HG03159 (cell line): ENCODE results near the gene CNOT1.
"Not testable (repeated sequence)": the region's sequence is repeated elsewhere in the genome, so short reads cannot be mapped to it uniquely, and the experiment has no call there.

Experiments
- ATAC-seq: cut with Tn5 transposase; IDR thresholded peaks from one replicate; pipeline ENCODE4 v1.9.1; 2021; ENCODE audit warnings: mild to moderate bottlenecking, moderate library complexity; ENCODE audit not compliant: unreplicated experiment

Gene CNOT1

DNA sequence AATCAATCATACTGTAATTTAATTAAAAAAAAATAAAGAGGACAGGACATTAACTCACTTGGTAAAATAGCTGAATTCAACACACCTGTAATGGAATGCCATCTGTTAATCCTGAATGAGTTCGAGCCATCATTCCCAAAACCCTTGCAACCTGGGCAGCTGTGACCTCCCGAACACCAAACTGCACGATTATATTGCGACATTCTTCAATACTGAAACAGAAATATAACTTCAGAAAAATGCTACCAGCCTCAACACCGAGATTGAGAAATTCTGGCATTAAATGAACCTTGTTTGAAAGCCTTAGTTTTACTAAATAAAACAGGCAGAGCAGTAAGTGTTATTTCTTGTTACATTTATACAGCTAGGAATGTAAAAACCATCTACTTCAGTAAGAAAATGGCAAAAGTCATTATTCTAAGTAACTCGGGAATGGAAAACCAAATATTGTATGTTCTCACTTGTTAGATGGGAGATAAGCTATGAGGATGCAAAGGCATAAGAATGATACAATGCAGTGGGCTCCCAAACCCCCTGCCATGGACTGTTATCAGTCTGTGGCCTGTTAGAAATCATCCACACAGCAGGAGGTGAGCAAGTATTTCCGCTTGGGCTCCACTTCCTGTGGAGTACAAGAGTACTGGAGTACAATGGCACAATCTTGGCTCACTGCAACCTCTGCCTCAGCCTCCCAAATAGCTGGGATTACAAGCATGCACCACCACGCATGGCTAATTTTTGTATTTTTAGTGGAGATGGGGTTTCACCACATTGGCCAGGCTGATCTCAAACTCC, 46.5 kb downstream of the CNOT1 start:
- ATAC-seq = no peak

DNA sequence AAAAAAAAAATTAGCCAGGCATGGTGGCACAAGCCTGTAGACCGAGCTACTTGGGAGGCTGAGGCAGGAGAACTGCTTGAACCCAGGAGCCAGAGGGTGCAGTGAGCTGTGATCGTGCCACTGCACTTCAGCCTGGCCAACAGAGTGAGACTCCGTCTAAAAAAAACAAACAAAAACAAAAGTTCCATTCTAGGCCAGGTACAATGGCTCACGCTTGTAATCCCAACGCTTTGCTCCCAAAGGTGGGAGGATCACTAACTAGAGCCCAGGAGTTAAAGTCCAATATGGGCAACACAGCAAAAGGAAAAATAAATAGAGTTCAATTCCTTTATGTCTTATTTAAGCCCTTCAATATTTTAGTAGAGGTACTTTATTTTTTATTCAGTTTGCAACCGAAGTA, 47.5 kb downstream of the CNOT1 start:
- ATAC-seq = no peak

DNA sequence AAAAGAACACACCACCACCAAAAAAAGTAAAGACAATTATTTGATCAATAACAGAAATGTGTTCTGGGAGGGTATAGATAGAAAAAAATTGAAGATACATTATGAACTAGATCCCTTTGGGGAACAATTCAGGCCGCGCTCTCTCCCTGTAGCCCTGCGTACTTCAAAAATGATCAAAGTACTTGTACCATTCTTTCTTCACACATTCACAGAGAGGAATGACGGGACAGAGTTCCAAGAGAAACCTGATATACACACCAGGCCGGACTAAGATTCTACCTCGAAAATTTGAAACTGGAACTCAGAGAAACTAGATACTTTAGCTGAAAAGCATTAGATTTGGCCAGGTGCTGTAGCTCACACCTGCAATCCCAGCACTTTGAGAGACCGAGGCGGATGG, 50.0 kb downstream of the CNOT1 start:
- ATAC-seq = no peak

DNA sequence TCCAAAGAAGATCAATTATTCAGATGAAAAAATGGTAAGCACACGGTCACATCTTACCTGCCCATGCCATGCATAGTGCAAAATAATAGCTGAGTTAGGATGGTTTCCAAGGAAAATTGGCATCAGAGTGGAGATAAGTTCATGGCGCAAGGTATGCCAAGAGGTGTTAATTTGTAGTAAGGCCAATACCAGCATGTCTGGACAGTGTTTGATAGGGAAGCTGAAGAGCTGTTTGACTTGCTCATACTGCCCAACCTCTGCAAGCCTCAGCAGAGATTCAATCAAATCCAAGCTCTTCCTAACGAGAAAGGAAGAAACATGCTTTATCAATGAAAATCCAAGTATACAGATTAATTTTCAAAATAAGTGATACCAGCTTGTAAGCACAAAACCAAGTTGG, 51.0 kb downstream of the CNOT1 start:
- ATAC-seq = no peak

DNA sequence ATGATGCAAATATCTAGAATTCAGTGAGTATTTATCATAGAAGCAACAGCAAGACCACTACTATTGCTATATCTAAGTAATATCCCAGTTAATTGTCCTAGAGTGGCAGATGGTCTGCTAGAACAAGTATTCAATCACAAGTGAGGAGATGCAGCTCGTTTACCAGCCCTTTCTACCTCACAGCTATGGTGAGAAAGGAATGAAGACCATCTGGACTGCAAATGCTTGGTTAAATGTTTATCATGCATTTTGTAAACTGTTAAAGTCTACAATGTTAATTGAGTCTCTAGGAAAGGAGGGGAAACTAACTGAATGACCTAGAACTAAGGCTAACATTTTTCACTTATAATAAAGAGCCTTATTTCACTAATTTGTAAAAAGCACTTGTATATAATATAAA, 52.5 kb downstream of the CNOT1 start:
- no peak for ATAC-seq

DNA sequence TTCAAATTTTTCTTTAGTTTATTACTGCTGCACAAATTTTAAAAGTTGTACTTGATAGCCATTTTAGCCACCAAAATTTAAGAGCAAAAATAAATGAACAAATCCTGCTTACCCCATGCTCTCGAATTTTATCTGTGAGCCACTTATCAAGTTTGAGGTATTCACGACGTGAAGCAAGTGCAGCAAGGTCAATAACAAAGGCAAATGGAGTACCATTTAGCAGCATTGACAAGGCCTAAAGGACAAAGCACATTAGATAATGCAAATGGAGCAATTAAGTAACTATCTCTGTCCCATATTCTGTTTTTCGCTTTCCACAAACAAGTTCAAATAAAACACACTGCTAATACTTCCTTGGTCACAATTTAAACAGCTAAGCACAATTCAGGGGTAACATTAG, 54.7 kb downstream of the CNOT1 start:
- ATAC-seq = no peak

DNA sequence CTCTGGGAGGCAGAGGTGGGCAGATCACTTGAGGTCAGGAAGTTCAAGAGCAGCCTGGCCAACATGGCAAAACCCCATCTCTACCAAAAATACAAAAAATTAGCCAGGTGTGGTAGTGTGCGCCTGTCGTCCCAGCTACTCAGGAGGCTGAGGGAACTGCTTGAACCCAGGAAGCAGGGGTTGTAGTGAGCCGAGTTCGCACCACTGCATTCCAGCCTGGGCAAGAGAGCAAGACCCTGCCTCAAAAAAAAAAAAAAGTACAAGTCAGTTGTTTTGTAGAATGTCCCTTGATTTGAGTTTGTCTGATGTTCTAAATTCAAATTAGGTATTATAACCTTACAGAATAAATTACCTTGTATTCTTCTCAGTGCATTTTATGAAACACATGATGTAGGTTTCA, 63.9 kb downstream of the CNOT1 start:
- ATAC-seq = not testable (repeated sequence)

DNA sequence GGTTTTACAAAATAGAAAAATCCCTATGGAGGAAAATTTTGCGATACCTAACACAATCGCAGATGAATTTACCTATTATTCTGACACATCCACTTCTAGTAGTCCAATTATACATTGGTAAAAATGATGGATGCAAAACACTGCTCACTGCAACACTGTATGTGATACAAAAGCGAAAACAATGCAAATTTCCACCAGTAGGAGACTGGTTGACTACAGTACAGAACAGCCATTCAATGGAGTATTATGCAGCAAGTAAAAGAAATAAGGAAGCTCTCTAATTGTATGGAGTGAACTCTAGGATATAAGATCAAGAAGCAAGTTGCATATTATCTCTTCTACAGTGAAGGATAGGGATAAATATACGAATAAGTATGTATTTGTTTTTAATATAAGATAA, 65.9 kb downstream of the CNOT1 start:
- no peak for ATAC-seq

DNA sequence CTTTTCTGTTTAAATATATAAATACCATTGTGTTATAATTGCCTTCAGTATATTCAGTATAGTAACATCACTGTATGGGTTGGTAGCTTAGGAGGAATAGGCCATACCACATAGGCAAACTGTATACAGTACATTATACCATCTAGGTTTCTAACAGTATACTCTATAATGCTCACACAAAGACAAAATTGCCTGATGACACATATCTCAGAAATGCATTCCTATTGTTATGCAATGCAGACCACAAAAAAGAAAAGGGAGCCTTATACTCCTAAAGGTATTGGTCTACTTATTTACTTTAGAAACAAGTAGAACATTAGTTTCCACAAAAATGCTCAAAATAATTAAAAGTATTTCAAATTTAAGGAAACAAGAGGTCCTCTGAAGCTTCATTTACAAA, 66.4 kb downstream of the CNOT1 start:
- no peak for ATAC-seq

DNA sequence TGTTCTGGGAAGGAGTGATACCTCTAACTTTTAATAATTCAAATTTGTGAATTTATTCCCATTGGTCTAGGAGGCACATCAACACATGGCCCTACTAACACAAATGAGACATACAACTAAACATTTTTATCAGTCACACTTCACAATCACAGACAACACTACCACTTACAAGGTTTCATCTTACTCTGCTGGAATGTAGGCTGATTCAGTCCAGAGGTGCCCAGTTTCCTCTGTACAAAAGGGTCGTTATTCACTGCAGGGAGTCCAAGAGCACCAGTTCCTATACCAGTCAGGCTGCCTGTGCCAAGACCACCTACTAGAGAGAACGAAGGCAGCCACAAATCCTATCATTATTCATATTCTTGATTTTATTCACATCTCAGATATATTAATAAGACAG, 72.9 kb downstream of the CNOT1 start:
- ATAC-seq = no peak

DNA sequence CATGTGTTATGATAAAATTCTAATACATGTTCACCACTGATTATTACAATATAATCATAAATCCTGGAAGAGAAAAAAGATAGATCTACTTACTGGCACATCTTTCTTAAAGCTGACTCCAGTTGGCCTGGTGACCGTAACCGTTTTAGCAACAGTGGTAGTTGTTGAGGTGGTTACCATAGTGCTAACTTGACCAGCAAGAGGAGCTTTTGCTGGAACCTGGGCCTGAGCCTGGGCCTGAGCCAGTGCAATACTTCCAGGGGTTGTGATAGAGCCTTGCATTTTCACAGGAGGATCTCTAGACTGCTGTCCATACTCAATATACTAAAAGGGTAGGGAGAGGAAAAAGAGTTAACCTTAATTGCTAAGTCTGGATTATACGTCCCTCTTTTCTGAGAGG, 78.1 kb downstream of the CNOT1 start:
- no peak for ATAC-seq

DNA sequence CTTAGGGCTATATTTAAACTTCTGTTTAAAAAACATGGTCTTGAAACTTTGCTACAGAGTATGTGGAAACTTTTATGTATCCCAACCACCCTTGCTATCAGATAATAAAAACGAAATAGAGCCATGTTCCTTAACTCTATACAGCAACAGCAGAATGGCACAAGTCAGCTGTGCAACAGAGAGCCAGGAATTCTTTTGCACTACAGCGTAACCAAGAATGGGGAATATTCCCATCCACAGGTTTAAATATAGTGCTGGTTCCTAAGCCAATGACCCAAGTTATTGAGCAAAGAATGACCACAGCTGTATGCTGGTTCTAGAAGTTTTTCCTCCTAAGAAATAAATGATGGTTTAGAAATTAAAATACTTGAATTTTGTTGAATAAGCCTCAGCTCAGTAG, 81.2 kb downstream of the CNOT1 start:
- ATAC-seq = no peak

DNA sequence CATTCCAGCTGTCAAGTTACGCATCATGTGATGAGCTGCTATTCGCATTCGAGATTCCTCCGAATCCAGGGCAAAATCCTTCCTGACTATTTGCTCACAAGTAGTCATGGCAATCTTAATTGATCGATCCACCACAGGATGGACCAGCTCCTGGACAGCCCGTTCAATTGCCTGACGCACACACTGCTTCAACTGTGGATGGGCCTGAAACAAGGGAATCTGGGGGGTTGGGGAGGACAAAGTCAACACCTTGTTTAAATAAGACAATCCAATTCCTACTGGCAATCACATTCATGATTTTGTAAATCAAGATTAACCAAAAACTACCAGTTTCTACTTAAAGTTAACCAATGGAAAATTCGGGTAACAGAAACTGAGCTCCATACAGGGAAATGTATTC, 85.9 kb downstream of the CNOT1 start:
- ATAC-seq = no peak

DNA sequence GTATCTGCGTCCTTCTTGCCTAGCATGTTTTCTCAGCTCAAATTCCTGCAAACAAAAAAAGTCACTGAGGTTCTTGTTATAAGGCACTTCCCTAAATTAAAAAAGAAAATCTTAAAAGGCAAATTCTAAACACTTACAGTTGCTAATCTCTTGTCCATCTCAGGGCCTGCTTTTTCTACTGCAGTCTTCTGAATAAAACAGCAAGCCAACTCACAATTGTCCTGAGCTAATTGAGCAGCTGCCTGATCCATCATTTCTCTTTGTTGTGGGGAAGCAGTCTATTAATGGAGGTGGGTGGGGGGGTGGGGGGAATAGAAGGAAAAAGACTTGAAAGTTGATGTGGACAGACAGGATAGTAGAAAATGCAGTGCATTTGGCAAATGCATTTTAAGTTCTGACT, 87.3 kb downstream of the CNOT1 start:
- ATAC-seq = no peak

DNA sequence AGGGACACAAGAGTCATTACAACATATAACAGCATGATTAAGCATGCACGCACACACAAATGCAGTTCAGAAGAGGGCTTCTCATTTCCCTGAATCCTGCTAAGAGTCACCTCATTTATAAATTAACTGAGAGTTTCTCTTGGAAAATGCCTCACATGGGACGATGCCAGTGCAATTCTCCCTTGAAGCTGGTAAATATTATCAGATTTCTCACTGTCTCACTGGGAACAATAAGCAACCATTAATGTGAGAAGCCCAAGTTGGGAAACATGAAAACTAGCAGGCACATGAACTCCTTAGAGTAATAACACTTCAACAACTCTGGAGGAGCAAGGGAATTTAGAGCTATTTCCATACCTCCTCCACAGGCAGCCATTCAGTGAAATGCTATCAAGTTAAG, 87.9 kb downstream of the CNOT1 start:
- ATAC-seq = no peak

DNA sequence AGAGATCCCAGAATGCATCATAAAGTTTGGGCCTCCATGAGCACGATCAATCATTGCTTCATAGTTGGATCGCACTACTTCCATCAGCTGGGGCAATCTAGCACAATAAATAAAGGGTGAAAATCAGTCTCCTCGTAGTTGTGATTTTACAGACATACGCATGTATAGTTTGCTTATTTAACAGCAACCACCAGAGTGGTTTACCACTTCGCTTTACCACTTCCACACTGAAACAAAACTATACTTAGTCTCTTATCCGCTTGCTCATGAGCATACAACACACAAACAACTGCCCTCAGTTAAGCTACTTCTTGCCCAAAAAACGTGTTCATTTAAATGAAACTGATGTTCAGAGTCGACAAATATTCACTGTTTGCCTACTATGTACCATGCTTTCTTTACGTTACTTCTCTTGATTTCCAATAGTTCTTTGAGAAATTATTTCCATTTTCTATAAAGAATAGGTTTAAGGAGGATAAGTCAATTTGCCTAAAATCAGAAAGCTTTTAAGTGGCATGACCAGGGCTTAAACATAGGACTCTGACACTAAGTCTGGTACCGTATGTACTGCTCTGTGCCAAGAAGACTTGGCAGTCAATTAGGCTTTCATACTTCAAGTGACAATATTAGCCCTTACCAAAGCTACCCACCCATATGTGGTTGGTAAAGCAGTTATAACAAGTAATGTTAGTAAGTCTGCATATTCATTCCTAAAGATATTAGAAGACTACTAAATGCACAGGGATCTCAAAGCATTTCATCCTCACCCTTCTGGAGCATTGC, 92.3 kb downstream of the CNOT1 start:
- no peak for ATAC-seq

DNA sequence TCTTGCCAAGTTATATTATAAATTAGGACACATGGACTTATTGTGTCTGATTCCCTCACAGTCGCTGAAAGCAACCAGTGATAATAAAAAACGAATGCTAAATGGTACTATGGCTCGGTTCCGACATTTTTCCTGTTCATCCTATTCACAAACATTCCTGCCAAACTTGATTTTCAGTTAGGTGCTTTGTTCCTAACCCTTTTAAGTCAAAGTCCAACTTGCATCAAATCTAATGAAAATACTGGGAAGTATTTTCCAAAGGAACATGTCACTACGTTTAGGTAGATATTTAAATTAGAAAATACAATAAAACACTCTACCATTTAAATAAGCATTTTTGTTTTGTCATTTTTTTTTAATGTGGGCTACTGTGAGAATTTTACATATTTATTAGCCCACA, 93.3 kb downstream of the CNOT1 start:
- ATAC-seq = no peak

DNA sequence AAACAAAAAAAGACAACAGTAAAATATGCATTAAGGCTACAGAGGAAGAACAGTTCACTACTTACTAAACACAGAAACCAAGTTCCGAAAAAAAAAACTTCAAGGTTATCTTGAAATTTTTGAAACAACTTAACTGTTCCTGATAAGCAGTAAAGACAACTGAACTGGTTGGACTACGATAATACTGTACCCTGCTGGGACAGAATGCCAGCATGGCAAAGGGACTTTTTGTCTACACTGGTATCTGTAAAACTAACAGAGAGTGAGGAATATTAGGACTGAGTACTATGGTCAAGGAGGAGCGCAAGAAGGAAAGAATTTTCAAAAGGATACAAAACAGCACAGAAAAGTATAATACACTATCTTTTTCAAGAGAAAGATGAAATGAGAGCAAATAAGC, 94.5 kb downstream of the CNOT1 start:
- no peak for ATAC-seq

DNA sequence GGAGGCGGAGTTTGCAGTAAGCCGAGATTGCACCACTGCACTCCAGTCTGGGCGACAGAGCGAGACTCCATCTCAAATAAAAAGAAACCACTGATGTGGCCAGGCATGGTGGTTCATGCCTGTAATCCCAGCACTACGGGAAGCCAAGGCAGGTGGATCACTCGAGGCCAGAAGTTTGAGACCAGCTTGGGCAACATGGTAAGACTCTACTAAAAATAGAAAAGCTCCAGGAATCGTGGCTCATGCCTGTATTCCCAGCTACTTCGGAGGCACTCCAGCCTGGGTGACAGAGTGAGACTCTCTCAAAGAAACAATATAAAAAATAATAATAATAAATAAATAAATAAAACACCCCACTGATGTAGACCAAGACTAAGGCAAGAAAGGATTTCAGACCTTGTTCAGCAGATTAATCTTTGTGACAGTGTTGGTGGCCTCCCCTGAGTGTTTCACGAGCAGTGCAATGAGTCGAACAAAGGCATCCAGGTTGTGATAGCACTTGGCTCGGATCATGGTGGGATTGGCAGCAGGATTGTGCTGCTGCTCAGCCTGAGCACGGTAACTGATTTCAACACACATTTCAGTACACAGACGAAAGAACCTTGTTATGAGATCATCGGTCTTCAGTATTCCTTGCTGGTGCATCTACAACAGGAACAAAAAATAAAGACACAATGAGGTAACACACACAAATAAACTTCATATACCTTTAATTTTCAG, 95.7 kb downstream of the CNOT1 start:
- ATAC-seq = no peak

DNA sequence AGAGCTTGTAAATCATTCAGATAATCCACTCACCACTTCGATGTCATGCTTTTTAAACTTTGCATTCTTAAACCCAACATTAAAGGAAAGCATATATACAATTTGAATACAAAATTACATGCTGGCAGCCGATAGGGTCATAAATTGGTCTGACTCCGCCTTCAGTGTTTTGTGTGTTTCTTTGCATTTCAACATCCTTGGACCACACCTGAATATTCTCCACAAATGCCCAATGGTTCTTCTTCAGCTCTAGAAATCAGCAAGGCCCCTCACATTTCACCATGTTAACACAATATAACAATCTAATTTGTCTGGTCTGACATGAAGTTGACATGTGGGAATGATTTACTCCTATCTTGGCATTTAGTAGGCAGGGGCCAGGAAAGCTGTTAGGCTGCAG, 97.2 kb downstream of the CNOT1 start:
- no peak for ATAC-seq

DNA sequence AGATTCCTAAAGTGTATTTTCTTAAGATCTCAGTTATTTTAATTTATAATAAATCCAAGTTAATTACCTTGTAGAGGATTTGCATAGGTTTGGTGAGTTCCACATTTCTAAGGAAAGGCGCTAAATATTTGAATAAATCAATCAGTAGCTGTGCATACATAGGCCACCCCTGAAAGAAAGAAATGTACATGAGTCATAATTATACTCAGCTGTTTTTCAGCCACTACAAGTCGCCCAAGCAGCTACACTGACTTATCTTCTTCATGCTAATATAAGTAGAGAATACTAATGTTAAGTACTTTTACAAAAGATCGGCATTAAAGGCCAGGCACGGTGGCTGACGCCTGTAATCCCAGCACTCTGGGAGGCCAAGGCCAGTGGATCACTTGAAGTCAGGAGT, 99.4 kb downstream of the CNOT1 start:
- ATAC-seq = no peak

DNA sequence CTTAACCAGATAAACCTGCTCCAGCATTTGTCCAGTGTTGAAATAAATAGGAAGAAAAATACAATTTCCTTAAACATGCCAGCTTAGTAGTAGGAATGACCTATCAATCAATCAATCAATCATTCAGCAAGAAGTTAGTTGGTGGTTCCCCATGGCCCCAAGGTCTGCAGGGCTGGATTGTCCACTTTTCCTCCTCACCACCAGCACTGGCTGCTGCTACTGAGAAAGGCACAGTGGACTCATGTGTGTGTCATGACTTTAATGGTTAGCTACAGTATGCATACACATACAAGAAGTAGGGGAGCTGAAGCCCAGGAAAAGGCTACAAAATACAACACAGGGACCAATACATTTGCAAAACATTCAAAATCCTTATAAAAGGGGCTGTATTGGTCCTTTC, 109.9 kb downstream of the CNOT1 start:
- no peak for ATAC-seq
